Mucosa of rectum (tissue), 2 donors: ENCODE measurements around the gene ITGAX.
A peak's percentile ranks its signal among the peaks of the same experiment; 100 is the strongest.
"Not testable (repeated sequence)": the region's sequence is repeated elsewhere in the genome, so short reads cannot be mapped to it uniquely, and the experiment has no call there.

Experiments used
- H3K27ac ChIP-seq, 2 donors: one replicate each; pipeline ENCODE4 v1.7.0; 2013; ENCODE audit warnings: inconsistent platforms in 2 of 2, low read depth in 2 of 2, low read length in 2 of 2
- H3K27me3 ChIP-seq, 2 donors: one replicate each; pipeline ENCODE4 v1.7.0; 2013; ENCODE audit warnings: low read length in 2 of 2; ENCODE audit not compliant: control insufficient read depth in 2 of 2, insufficient read depth in 2 of 2
- H3K36me3 ChIP-seq, 2 donors: one replicate each; pipeline ENCODE4 v1.7.0; 2013; ENCODE audit warnings: low read length in 2 of 2; ENCODE audit not compliant: control insufficient read depth in 2 of 2, insufficient read depth in 2 of 2
- H3K4me1 ChIP-seq, 2 donors: one replicate each; pipeline ENCODE4 v1.7.0; 2013; ENCODE audit warnings: low read length in 2 of 2, mild to moderate bottlenecking in 1 of 2; ENCODE audit not compliant: control insufficient read depth in 2 of 2, insufficient read depth in 2 of 2
- H3K4me3 ChIP-seq, 2 donors: one replicate each; pipeline ENCODE4 v1.7.0; 2013; ENCODE audit warnings: low read length in 2 of 2
- H3K9ac ChIP-seq, 2 donors: one replicate each; pipeline ENCODE4 v1.7.0; 2013; ENCODE audit warnings: low read length in 2 of 2, low read depth in 1 of 2, mild to moderate bottlenecking in 1 of 2
- H3K9me3 ChIP-seq, 2 donors: one replicate each; pipeline ENCODE4 v1.7.0; 2013; ENCODE audit warnings: low read length in 2 of 2; ENCODE audit not compliant: control insufficient read depth in 2 of 2
- donor health status: healthy.
- donor health status: Normal muscosa, but diverticular disease.

ITGAX gene

GRCh38 chr16:31354394-31355291 lies at the start of gene ITGAX:
ITGAX (plus strand) TSS chr16:31355176; CDS start chr16:31355255, 79 bp downstream.
- Histone ChIP-seq H3K9ac (no peak within 1 kb of the TSS), H3K27me3 (no peaks in the 10 kb centered on the region), H3K27ac (peak within 1 kb of the TSS; percentile 9 to 48), H3K4me3 (peak within 1 kb of the TSS in 1 of 2 donors; percentile 13), H3K9me3 (no peaks in the 10 kb centered on the region), H3K36me3 (no peaks in the 10 kb centered on the region), H3K4me1 (peaks cover 0 to 2% of the 10 kb centered on the region in 2 donors)

GRCh38 chr16:31305219-31305618 lies 49.8 kb upstream of the ITGAX start:
- no peak overlapping the region for H3K4me3 ChIP-seq
- no peaks in the 10 kb centered on the region for H3K4me1 ChIP-seq
- H3K9me3 ChIP-seq: no peaks in the 10 kb centered on the region
- no peak overlapping the region for H3K9ac ChIP-seq
- no peaks in the 10 kb centered on the region for H3K36me3 ChIP-seq
- H3K27me3 ChIP-seq: peaks cover 0 to 4% of the 10 kb centered on the region in 2 donors
- H3K27ac ChIP-seq: no peak overlapping the region

- H3K4me1 ChIP-seq, H3K27ac ChIP-seq, H3K9me3 ChIP-seq, H3K4me3 ChIP-seq, H3K9ac ChIP-seq, H3K36me3 ChIP-seq, H3K27me3 ChIP-seq: not testable (repeated sequence)
These were observed 46.6 kb upstream of the ITGAX start for GRCh38 chr16:31308381-31308780.

GRCh38 chr16:31322500-31322899 lies 32.5 kb upstream of the ITGAX start:
- Histone ChIP-seq H3K4me1 (no peaks in the 10 kb centered on the region), H3K27me3 (no peaks in the 10 kb centered on the region), H3K9ac (no peak overlapping the region), H3K9me3 (peaks cover 0 to 4% of the 10 kb centered on the region in 2 donors), H3K4me3 (no peak overlapping the region), H3K27ac (no peak overlapping the region), H3K36me3 (no peaks in the 10 kb centered on the region)

- H3K4me3 ChIP-seq: no peak overlapping the region
- no peaks in the 10 kb centered on the region for H3K36me3 ChIP-seq
- no peak overlapping the region for H3K9ac ChIP-seq
- no peaks in the 10 kb centered on the region for H3K4me1 ChIP-seq
- H3K27ac ChIP-seq: no peak overlapping the region
- peaks cover 2 to 3% of the 10 kb centered on the region in 2 donors for H3K27me3 ChIP-seq
- H3K9me3 ChIP-seq: peaks cover 0 to 4% of the 10 kb centered on the region in 2 donors
These were observed 30.9 kb upstream of the ITGAX start for GRCh38 chr16:31323959-31324629.

- Histone ChIP-seq H3K27ac (no peak overlapping the region), H3K27me3 (peaks cover 2 to 9% of the 10 kb centered on the region in 2 donors), H3K4me3 (no peak overlapping the region), H3K9ac (no peak overlapping the region), H3K36me3 (no peaks in the 10 kb centered on the region), H3K4me1 (no peaks in the 10 kb centered on the region), H3K9me3 (peaks cover 0 to 4% of the 10 kb centered on the region in 2 donors)
These were observed 29.8 kb upstream of the ITGAX start for GRCh38 chr16:31325171-31325570.

- Histone ChIP-seq H3K9ac (no peak overlapping the region), H3K27me3 (peaks cover 2 to 20% of the 10 kb centered on the region in 2 donors), H3K9me3 (no peaks in the 10 kb centered on the region), H3K27ac (no peak overlapping the region), H3K4me1 (no peaks in the 10 kb centered on the region), H3K4me3 (no peak overlapping the region), H3K36me3 (no peaks in the 10 kb centered on the region)
These were observed 27.2 kb upstream of the ITGAX start for GRCh38 chr16:31327646-31328225.

GRCh38 chr16:31328322-31329052 lies 26.5 kb upstream of the ITGAX start:
- H3K27ac ChIP-seq: no peak overlapping the region

GRCh38 chr16:31329671-31330552 lies 25.1 kb upstream of the ITGAX start:
- Histone ChIP-seq H3K9me3 (no peaks in the 10 kb centered on the region), H3K27ac (no peak overlapping the region), H3K36me3 (no peaks in the 10 kb centered on the region), H3K4me1 (no peaks in the 10 kb centered on the region), H3K9ac (no peak overlapping the region), H3K4me3 (no peak overlapping the region), H3K27me3 (peaks cover 3 to 20% of the 10 kb centered on the region in 2 donors)

More at GRCh38 chr16:31328322-31329052, 26.5 kb upstream of the ITGAX start:
- Histone ChIP-seq H3K9ac (no peak overlapping the region), H3K4me1 (no peaks in the 10 kb centered on the region), H3K9me3 (no peaks in the 10 kb centered on the region), H3K36me3 (no peaks in the 10 kb centered on the region), H3K4me3 (no peak overlapping the region), H3K27me3 (peaks cover 2 to 20% of the 10 kb centered on the region in 2 donors)
